Activated CD4-positive, alpha-beta T cell treated with anti-CD3 and anti-CD28 coated beads for 36 hours (primary cell): ENCODE results near the gene DYNLT4. TPM values are rescaled to one million over a fixed set of nuclear protein-coding genes. Genes with fewer than 3 reads are reported as not detected.
"Not testable (repeated sequence)": the region's sequence is repeated elsewhere in the genome, so short reads cannot be mapped to it uniquely, and the experiment has no call there.

Source experiments
- ATAC-seq: fragments of 200-7000 bp; cut with Tn5 transposase; one replicate; pipeline ENCODE4 v1.10.0; 2021; ENCODE audit warnings: mild to moderate bottlenecking, moderate library complexity
- CTCF ChIA-PET: fragments of 350-600 bp; sonication (Branson Sonifier 250); formaldehyde crosslinking; loops from one replicate; lab custom pipeline; 2021; ENCODE audit warnings: antibody characterized with exemption; lab: Charles Lee
- POLR2A ChIA-PET: fragments of 350-600 bp; sonication (Branson Sonifier 250); formaldehyde crosslinking; loops from one replicate; lab custom pipeline; 2021; ENCODE audit warnings: antibody characterized with exemption, inconsistent platforms; lab: Charles Lee
- DNase-seq: peaks from one replicate; pipeline ENCODE4 v3.0.0-alpha.2; 2020
- H3K27ac Mint-ChIP-seq: one replicate; pipeline ENCODE4 v1.8.0; 2021; ENCODE audit warnings: mixed read lengths
- H3K27me3 Mint-ChIP-seq: one replicate; pipeline ENCODE4 v1.8.0; 2021; ENCODE audit warnings: mixed read lengths
- H3K36me3 Mint-ChIP-seq: one replicate; pipeline ENCODE4 v1.8.0; 2021; ENCODE audit warnings: low read depth, mixed read lengths
- H3K4me1 Mint-ChIP-seq: one replicate; pipeline ENCODE4 v1.8.0; 2021; ENCODE audit warnings: mixed read lengths
- H3K4me3 Mint-ChIP-seq: one replicate; pipeline ENCODE4 v1.8.0; 2021; ENCODE audit warnings: mild to moderate bottlenecking, moderate library complexity, mixed read lengths
- H3K9me3 Mint-ChIP-seq: one replicate; pipeline ENCODE4 v1.8.0; 2021; ENCODE audit warnings: low read depth, mixed read lengths
- intact Hi-C, 2 experiments: fragments of 100-400 bp; cut with DNase I in 1 of 2; cut with micrococcal nuclease in 1 of 2; formaldehyde crosslinking; loops; one replicate each; pipeline versions ENCODE4 v1.14.2 to v1.15.1; 2022 to 2024; cut with DNase I, micrococcal nuclease
- total RNA-seq, 2 experiments: library from RNA; stranded (reverse); gene quantifications; one replicate each; pipeline ENCODE4 v1.2.3, GENCODE V29; 2021

Gene DYNLT4
- total RNA-seq, 2 experiments from 2014 or later: 0.32 TPM; not detected in 1

- CTCF ChIA-PET: interaction anchor here (0.6 to 3.4 kb wide), 16 partner anchors 11 to 101 kb away, joined by 3 to 41 read pairs (median 6); partner anchors contain the start of genes BTBD19, DYNLT4, PLK3 and PTCH2
These were observed 12.6 kb upstream of the DYNLT4 start for GRCh38 chr1:44819608-44820327.

GRCh38 chr1:44819196-44819607, 12.1 kb upstream of the DYNLT4 start:
- no peaks in the 10 kb centered on the region for H3K9me3 Mint-ChIP-seq
- H3K27ac Mint-ChIP-seq: peak overlapping the region; percentile 100
- H3K27me3 Mint-ChIP-seq: no peaks in the 10 kb centered on the region
- ChIA-PET CTCF (interaction anchor here (0.6 to 3.4 kb wide), 13 partner anchors 11 to 101 kb away, joined by 3 to 41 read pairs (median 5); partner anchors contain the start of genes BTBD19, DYNLT4, PLK3 and PTCH2), POLR2A (interaction anchor here (0.6 to 8.1 kb wide), 61 partner anchors 9 to 1239 kb away, joined by 3 to 675 read pairs (median 5); partner anchors contain the start of genes BEST4, BTBD19, DYNLT4 and EIF2B3)
- H3K4me3 Mint-ChIP-seq: peak overlapping the region; percentile 85
- peaks cover 22% of the 10 kb centered on the region for H3K36me3 Mint-ChIP-seq
- ATAC-seq (no peak), DNase-seq (no peak)
- H3K4me1 Mint-ChIP-seq: peaks cover 42% of the 10 kb centered on the region
- intact Hi-C loops: loop anchor here (1.0 to 2.0 kb wide), 8 partner anchors 10 to 98 kb away; partner anchors contain the start of genes RNU5D-1 (in 2 of the 2), RPS8 (in 2 of the 2), KIF2C (in 1 of the 2) and PLK3 (in 1 of the 2)

More at GRCh38 chr1:44819608-44820327, 12.6 kb upstream of the DYNLT4 start:
- Mint-ChIP-seq H3K27me3 (no peaks in the 10 kb centered on the region), H3K36me3 (peaks cover 16% of the 10 kb centered on the region), H3K27ac (peak overlapping the region; percentile 100), H3K9me3 (no peaks in the 10 kb centered on the region), H3K4me3 (peak overlapping the region; percentile 85), H3K4me1 (peaks cover 37% of the 10 kb centered on the region)
- peak; percentile 88 for DNase-seq
- POLR2A ChIA-PET: interaction anchor here (0.6 to 8.1 kb wide), 57 partner anchors 8 to 1238 kb away, joined by 3 to 675 read pairs (median 5); partner anchors contain the start of genes BEST4, BTBD19, DYNLT4 and EIF2B3
- peak; percentile 88 for ATAC-seq
- intact Hi-C loops: loop anchor here (1.0 to 2.0 kb wide), 11 partner anchors 10 to 484 kb away; partner anchors contain the start of genes RNU5D-1 (in 2 of the 2), RPS8 (in 2 of the 2), EIF2B3 (in 1 of the 2) and KIF2C (in 1 of the 2)

DNA sequence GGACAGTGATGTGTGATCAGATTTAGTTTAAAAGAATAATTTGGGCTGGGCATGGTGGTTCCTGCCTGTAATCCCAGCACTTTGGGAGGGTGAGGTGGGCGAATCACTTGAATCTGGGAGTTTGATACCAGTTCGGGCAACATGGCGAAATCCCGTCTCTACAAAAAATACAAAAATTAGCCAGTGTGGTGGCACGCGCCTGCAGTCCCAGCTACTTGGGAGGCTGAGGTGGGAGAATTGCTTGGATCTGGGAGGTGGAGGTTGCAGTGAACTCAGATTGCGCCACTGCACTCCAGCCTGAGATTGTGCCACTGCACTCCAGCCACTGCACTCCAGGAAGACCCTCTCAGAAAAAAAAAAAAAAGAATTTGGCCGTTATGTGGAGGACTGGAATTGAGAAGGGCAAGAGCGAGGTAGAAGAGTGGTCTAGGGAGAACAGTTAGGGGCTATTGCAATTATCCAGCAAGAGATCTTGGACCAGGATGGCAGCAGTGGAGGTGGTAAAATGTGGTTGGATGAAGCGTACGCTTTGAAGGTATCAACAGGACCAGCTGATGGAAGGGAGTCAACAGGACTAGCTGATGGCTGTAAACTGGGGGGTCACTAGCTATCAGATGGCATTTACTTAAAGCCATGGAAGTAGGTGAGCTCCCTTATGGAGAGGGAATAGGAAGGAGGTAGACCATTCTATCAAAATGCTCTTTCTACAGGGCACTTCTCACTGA, 10.8 kb upstream of the DYNLT4 start:
- Mint-ChIP-seq H3K9me3 (no peaks in the 10 kb centered on the region), H3K4me1 (peaks cover 48% of the 10 kb centered on the region), H3K4me3 (peak overlapping the region; percentile 3), H3K36me3 (peaks cover 26% of the 10 kb centered on the region), H3K27me3 (no peaks in the 10 kb centered on the region), H3K27ac (peak overlapping the region; percentile 56)
- ChIA-PET CTCF (interaction anchor here (0.9 to 3.4 kb wide), 8 partner anchors 10 to 90 kb away, joined by 3 to 41 read pairs (median 4); partner anchors contain the start of genes BTBD19, DYNLT4 and PLK3), POLR2A (interaction anchor here (0.5 to 8.1 kb wide), 9 partner anchors 10 to 704 kb away, joined by 4 to 675 read pairs (median 8); partner anchors contain the start of genes BTBD19, DYNLT4, PLK3 and PRDX1)
- DNase-seq (no peak), ATAC-seq (no peak)
- intact Hi-C loops: loop anchor here in 1 of 2 experiments (2.0 kb wide), 1 partner anchor 17 kb away; the partner anchor contains the start of gene PLK3

- intact Hi-C loops: no loop called here
- DNase-seq: no peak
- Mint-ChIP-seq H3K27me3 (no peaks in the 10 kb centered on the region), H3K27ac (peak overlapping the region; percentile 29), H3K4me1 (peaks cover 54% of the 10 kb centered on the region), H3K9me3 (no peaks in the 10 kb centered on the region), H3K4me3 (no peak overlapping the region), H3K36me3 (peaks cover 26% of the 10 kb centered on the region)
- POLR2A ChIA-PET: interaction anchor here (1.2 to 8.1 kb wide), 6 partner anchors 10 to 93 kb away, joined by 4 to 675 read pairs (median 97); partner anchors contain the start of genes BTBD19, DYNLT4, PLK3 and RNU5D-1
- CTCF ChIA-PET: interaction anchor here (0.6 to 3.4 kb wide), 4 partner anchors 9 to 32 kb away, joined by 3 to 41 read pairs (median 12); partner anchors contain the start of genes BTBD19, DYNLT4 and PLK3
- no peak for ATAC-seq
These were observed 10.2 kb upstream of the DYNLT4 start for GRCh38 chr1:44817307-44817706.

DNA sequence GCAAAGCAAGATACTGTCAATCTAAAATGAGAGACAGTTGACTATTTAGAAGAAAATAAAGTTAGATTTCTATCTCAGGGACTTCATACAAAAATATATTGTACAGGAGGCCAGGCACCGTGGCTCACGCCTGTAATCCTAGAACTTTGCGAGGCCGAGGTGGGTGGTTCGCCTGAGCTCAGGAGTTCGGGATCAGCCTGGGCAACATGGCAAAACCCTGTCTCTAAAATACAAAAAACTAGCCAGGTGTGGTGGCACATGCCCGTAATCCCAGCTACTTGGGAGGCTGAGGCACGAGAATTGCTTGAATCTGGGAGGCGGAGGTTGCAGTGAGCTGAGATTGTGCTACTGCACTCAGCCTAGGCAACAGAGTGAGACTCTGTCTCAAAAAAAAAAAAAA, 8.8 kb upstream of the DYNLT4 start:
- DNase-seq, intact Hi-C loops, H3K4me3 Mint-ChIP-seq, ATAC-seq, H3K9me3 Mint-ChIP-seq, H3K27me3 Mint-ChIP-seq: not testable (repeated sequence)
- H3K4me1 Mint-ChIP-seq: peaks cover 64% of the 10 kb centered on the region
- peaks cover 35% of the 10 kb centered on the region for H3K36me3 Mint-ChIP-seq
- POLR2A ChIA-PET: interaction anchor here (0.8 kb wide), 1 partner anchor 16 kb away, joined by 4 read pairs; no protein-coding TSS in a partner anchor
- H3K27ac Mint-ChIP-seq: peak overlapping the region; percentile 52
- CTCF ChIA-PET: interaction anchor here (0.7 to 3.1 kb wide), 5 partner anchors 16 to 568 kb away, joined by 3 to 8 read pairs (median 3); partner anchors contain the start of gene PLK3

- Mint-ChIP-seq H3K27ac (peak overlapping the region; percentile 25), H3K4me3 (peak overlapping the region; percentile 87)
- ATAC-seq: no peak
These were observed 5.8 kb upstream of the DYNLT4 start for GRCh38 chr1:44812822-44813543.

DNA sequence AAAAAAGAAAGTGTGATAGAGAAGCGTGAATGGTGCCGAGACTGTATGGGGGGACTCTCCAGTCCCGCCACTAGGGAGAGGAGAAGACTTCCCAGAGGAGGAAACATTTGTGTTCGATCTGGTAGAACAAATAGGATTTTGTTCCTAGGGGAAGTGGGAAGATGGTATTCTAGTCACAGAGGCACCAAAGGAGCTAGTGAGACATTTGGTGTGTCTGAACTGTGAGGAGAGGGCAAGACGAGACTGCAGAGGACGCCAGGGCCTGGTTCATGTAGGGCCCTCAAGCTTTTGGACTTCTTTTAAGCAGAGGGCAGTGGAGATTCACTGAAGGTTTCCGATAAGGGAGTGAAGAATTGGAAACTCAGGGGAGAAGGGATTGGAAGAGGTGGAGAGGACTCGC, 4.1 kb upstream of the DYNLT4 start:
- CTCF ChIA-PET: interaction anchor here (1.7 kb wide), 1 partner anchor 26 kb away, joined by 4 read pairs; no protein-coding TSS in a partner anchor
- peak; percentile 5 for DNase-seq
- Mint-ChIP-seq H3K27me3 (no peaks in the 10 kb centered on the region), H3K9me3 (no peaks in the 10 kb centered on the region), H3K4me3 (peak overlapping the region; percentile 87), H3K4me1 (peaks cover 83% of the 10 kb centered on the region), H3K36me3 (peaks cover 49% of the 10 kb centered on the region), H3K27ac (peak overlapping the region; percentile 99)
- no peak for ATAC-seq
- intact Hi-C loops: no loop called here
- POLR2A ChIA-PET: interaction anchor here (0.6 to 8.5 kb wide), 4 partner anchors 8 to 200 kb away, joined by 4 to 337 read pairs (median 4); partner anchors contain the start of genes HECTD3 and RNU5D-1

More at GRCh38 chr1:44812822-44813543, 5.8 kb upstream of the DYNLT4 start:
- intact Hi-C loops: no loop called here
- H3K36me3 Mint-ChIP-seq: peaks cover 41% of the 10 kb centered on the region
- peaks cover 73% of the 10 kb centered on the region for H3K4me1 Mint-ChIP-seq
- H3K27me3 Mint-ChIP-seq: no peaks in the 10 kb centered on the region
- H3K9me3 Mint-ChIP-seq: no peaks in the 10 kb centered on the region
- POLR2A ChIA-PET: interaction anchor here (0.6 to 3.2 kb wide), 7 partner anchors 13 to 527 kb away, joined by 3 to 36 read pairs (median 4); partner anchors contain the start of genes MUTYH, PLK3, RNU5D-1 and TOE1
- CTCF ChIA-PET: interaction anchor here (1.0 to 3.1 kb wide), 5 partner anchors 13 to 201 kb away, joined by 3 to 8 read pairs (median 4); partner anchors contain the start of gene PLK3
- DNase-seq: no peak

- H3K4me3 Mint-ChIP-seq: peak overlapping the region; percentile 87
- ATAC-seq, H3K9me3 Mint-ChIP-seq, H3K27me3 Mint-ChIP-seq, DNase-seq, intact Hi-C loops: not testable (repeated sequence)
- peaks cover 85% of the 10 kb centered on the region for H3K4me1 Mint-ChIP-seq
- H3K27ac Mint-ChIP-seq: peak overlapping the region; percentile 99
- H3K36me3 Mint-ChIP-seq: peaks cover 48% of the 10 kb centered on the region
- POLR2A ChIA-PET: interaction anchor here (0.9 to 8.5 kb wide), 4 partner anchors 9 to 200 kb away, joined by 4 to 337 read pairs (median 54); partner anchors contain the start of genes HECTD3, PLK3 and RPS8
- CTCF ChIA-PET: interaction anchor here (2.6 kb wide), 1 partner anchor 26 kb away, joined by 12 read pairs; no protein-coding TSS in a partner anchor
These were observed 3.6 kb upstream of the DYNLT4 start for GRCh38 chr1:44810762-44811105.

DNA sequence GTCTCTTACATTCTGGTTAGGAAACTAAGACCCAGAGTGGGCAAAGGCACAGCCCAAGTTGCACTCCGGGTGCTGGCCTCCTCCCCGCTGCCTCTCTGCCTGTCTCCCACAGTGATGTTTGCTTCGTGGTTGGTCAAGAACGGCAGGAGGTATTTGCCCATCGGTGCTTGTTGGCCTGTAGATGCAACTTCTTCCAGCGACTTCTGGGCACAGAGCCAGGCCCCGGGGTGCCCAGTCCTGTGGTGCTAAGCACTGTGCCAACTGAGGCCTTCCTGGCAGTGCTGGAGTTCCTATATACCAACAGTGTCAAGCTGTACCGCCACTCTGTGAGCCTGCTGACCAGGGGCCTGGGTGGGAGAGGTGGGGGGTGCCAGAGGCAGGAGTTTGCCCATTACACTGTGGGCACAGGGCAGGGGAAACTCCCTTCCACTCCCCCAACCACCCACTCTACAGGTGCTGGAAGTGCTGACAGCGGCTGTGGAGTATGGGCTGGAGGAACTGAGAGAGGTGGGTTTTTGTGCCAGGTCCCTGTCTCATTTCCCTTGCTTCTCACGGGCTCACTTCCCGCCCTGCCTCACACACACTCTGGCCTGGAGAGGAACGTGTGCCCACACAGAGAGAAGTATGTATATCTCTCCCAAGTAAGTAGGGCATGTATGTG, 3.1 kb upstream of the DYNLT4 start:
- Mint-ChIP-seq H3K27me3 (no peaks in the 10 kb centered on the region), H3K27ac (peak overlapping the region; percentile 99), H3K4me1 (peaks cover 86% of the 10 kb centered on the region), H3K4me3 (peak overlapping the region; percentile 87), H3K36me3 (peaks cover 48% of the 10 kb centered on the region), H3K9me3 (no peaks in the 10 kb centered on the region)
- CTCF ChIA-PET: interaction anchor here (0.7 to 3.7 kb wide), 10 partner anchors 8 to 907 kb away, joined by 3 to 41 read pairs (median 10); partner anchors contain the start of genes ARMH1, HECTD3, PLK3 and RNU5D-1
- intact Hi-C loops: no loop called here
- POLR2A ChIA-PET: interaction anchor here (0.6 to 8.5 kb wide), 19 partner anchors 9 to 775 kb away, joined by 3 to 337 read pairs (median 9); partner anchors contain the start of genes HECTD3, MUTYH, PLK3 and PRDX1
- ATAC-seq (no peak), DNase-seq (peak; percentile 62)
